Peyer's patch (tissue), 4 donors: ENCODE results near the gene ZNF283.

Experiments
- POLR2A ChIP-seq, 2 donors: fragments of 450-650 bp; IDR thresholded peaks; one replicate each; pipeline ENCODE4 v1.5.1; 2017; ENCODE audit warnings: antibody characterized with exemption in 2 of 2, mild to moderate bottlenecking in 2 of 2, moderate library complexity in 2 of 2
- TF ChIP-seq, protein P1 (sequence below), 6 experiments: fragments of 450-650 bp in 4 of 6; fragments of 200-600 bp in 2 of 6; sonication (generic) in 1 of 6; IDR thresholded peaks; one replicate each; pipeline ENCODE4 v1.5.1; 2017 to 2019; ENCODE audit warnings: antibody characterized with exemption in 6 of 6, mild to moderate bottlenecking in 3 of 6, moderate library complexity in 1 of 6

DNA sequence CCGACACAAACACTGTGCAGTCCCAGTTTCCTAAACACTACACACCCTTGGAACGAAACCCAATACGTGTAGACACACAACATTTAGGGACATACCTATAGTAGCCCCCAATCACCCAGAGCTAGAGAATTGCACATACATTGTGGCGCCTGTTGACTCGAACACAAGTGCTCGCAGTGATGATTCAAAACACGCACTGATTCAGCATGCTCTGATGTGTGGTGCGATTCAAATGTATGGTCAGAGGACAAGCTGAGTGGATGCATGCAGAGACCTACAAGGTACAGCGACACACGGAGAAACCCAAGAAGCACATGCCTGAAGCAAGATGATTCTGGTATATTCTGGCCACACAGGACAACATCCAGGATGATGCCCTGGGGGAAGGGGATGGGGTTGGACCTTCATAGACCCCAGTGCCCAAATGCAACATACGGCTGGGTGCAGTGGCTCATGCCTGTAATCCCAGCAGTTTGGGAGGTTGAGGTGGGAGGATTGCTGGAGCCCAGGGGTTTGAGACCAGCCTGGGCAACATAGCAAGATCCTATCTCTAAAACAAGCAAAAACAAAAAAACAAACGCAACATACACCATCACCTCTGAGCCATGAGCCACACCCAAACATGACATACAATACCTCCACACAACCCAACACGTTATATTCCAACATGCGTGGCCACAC is 45.4 kb upstream of the ZNF283 start:
- TF ChIP-seq, protein P1, sequence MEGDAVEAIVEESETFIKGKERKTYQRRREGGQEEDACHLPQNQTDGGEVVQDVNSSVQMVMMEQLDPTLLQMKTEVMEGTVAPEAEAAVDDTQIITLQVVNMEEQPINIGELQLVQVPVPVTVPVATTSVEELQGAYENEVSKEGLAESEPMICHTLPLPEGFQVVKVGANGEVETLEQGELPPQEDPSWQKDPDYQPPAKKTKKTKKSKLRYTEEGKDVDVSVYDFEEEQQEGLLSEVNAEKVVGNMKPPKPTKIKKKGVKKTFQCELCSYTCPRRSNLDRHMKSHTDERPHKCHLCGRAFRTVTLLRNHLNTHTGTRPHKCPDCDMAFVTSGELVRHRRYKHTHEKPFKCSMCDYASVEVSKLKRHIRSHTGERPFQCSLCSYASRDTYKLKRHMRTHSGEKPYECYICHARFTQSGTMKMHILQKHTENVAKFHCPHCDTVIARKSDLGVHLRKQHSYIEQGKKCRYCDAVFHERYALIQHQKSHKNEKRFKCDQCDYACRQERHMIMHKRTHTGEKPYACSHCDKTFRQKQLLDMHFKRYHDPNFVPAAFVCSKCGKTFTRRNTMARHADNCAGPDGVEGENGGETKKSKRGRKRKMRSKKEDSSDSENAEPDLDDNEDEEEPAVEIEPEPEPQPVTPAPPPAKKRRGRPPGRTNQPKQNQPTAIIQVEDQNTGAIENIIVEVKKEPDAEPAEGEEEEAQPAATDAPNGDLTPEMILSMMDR (IDR thresholded peaks at IDR 0.05): no peak
- no peak for TF ChIP-seq POLR2A (IDR thresholded peaks at IDR 0.05)
